Stimulated activated CD8-positive, alpha-beta memory T cell treated with anti-CD3 and anti-CD28 coated beads, Interleukin-7, amount 100 ng/mL, for 24 hours (primary cell): ENCODE results near the gene EHBP1.

Source experiments
- DNase-seq: peaks from one replicate; pipeline ENCODE4 v3.0.0-alpha.2; 2020; ENCODE audit warnings: low read depth

Gene EHBP1

DNA sequence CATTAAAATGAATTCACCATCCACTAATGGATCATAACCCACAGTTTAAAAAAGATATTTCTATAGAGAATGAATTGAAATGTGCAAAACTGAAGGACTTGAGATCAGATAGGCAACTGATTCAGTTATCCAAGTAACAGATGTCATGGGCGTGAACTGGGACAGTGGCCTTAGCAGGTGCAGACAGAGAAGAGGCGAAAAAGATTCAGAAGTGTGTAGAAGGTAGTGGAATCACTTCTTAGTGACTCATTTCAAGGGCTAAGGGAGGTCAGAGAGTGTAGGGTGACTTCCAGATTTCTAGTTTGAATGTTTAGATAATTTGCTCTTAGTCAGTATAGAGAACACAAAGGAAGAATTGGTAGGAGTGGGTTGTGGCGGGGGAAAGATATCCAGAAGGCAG is 79.7 kb downstream of the EHBP1 start:
- DNase-seq, result no peak

DNA sequence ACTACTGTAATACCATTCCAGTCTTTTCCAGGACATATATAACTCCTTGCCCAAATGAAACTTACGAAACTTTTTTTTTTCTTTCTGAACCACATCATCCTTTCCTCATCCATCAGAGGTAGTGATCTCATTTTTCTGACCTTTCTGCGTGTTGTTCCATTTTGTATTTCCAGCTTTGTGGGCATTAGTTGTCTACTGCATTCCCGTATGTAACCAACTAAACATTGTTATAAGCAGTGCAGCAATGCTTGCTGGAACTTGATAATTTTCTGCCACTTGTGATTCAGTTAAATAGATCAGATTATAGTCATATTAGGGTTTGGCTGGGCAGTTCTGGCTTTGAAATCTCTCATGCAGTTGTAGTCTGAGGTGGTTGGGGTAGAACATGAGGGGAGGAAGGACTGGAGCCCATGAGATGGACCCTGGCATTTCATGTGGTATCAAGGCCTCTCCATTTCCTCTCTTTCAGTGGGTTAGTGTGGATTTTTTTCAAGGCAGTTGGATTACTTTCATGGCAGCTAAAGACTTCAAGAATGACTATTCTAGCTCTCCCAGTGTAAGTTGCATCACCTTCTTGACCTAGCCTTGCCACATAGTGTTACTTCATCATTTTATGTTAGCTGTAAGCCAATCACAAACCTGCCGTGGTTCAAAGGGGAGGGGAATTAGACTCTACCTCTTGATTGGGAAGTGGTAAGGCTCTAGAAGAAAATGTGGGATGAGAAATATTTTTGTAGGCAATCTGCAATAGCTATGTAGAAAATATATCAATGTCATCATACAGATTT is 80.5 kb downstream of the EHBP1 start:
- DNase-seq, result no peak

DNA sequence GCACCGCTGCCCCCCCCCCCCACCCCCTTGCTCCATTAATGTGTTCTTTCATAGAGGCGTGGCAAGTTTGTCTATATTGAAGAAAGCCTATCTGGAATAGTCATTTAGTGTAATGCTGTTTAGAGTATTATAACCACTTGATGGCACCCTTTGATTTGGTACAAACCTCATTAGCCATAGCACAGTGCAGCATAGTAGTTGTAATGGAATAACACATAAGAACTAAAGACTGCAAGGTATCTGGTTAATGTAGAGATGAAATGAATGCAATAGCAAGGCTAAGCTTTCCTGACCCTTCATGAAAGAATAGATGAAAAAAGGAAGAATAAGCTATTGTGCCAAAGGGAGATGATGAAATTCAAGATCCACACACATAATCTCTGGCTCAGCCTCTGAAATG is 81.9 kb downstream of the EHBP1 start:
- DNase-seq, result no peak

DNA sequence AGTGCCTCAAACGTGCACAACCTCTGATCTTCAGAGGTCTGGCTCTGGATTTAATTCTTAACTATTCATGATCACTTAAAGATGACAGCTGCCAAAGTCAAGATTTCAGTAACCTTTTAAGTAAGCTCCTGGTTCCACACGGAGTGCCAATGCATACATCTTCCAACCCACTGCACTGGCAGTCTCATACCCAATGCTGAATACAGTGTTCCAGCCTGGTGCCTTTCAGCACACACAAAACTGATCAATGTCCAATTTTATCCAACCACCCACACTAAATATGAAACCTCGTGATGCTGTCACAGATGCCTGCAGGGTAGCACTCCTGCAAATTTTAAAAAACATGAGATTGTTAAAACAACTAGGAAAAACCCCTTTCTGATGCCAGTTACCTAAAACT is 84.0 kb downstream of the EHBP1 start:
- DNase-seq, result no peak

DNA sequence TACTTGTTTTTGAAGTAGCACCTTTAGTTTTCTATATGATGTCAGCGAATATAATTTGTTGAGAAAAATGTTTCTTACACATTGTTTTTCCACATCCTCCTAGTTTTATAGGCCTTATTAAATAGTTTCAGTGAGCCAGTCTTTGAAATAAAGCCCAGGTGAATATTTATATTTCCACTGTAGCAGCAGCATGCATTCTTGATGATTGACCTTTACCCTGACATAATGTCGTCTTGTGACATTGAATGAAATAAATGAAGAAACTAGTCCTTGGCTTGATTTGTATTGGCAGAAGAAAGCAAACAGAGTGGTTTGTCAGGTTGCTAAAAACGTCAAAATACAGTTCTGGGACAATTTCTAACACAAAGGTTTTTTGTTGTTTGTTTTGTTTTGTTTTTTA is 84.4 kb downstream of the EHBP1 start:
- no peak for DNase-seq

DNA sequence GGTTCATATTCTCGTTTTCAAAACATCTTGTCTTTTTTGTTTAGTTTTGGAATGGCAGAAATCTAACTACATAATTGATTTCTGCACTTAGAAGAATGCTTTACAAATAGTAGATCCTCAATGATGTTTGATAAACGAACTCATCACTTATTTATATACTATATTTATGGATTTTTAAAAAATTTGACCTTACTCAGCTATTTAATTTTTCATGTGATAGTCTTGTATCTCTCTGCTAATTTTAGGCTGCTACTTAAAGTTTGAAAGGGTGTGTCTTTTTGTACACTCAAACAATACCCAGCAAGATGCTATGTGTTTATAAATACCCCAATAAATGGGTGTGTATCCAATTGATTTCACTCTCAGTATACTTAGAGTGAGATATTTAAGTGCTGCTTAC is 86.9 kb downstream of the EHBP1 start:
- DNase-seq, result no peak

DNA sequence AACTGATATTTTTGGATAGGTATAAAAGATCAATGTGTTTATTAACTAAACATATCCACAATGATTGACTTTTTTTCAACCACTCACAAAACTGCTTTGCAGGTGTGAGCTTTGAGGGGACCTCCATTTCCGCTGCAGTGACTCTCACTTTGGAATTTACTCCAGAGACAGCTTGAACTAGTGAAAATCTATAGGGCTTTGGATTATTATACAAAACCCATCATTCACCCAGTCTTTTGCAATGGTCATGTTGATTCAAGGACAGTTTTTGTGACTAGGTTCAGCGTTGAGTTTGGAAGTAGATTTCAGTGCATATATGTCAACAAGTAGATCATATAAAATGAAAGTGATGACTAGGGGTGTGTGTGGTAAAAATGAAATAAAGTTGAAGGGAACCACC is 87.7 kb downstream of the EHBP1 start:
- DNase-seq, result no peak

DNA sequence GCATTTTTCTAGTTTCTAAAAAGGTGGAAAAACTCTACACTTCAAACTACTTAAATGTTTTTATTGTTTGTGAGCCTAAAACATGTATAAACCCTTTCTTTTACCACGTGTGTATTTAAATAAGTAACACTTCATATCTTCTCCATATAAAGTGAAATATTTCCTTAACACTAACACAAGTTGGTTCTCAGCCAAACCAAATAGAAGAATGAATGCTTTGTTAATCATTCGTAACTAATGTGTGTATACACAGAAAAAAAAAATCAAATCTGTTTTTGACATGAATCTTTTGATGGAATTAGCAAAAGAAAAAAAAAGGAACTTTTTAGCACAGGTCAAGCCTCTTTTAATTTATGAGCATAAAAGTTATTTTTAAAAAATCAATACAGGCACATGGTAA is 89.3 kb downstream of the EHBP1 start:
- no peak for DNase-seq

DNA sequence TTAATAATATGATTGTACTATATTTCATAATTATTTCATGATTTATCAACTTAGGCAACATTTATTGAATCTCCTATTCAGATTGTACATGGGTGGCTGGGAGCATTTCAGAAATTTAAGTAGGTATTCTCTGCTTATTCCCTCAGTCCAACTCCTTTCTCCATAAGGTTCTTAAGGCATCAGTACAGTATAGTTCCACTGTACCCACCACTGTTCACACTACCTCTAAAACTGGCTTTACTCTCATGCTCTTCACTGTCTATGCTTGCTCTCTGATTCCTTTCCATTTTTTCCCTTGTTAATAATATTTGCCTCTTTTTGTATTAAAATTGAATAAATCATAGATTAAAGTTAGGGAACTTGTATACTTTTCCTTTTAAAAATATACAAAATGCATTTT is 89.8 kb downstream of the EHBP1 start:
- DNase-seq, result no peak

DNA sequence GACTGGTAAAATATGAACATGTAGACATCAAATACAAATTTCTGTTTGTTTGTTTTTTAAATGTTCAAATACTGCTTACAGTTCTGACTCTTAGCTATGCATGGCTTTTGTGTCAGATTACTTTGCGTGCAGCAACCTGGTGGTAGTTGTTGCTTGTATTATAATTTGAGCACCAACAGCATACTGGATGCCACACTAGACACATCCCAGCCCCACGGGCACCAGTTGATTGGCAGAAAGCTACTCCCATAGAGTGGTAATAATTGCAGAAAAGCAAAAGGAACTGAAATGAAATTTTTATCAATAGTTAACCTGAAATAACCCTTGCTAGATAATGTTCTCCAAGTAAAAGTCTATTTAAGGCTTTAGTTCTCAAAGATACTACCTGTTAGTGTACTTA is 91.6 kb downstream of the EHBP1 start:
- no peak for DNase-seq

DNA sequence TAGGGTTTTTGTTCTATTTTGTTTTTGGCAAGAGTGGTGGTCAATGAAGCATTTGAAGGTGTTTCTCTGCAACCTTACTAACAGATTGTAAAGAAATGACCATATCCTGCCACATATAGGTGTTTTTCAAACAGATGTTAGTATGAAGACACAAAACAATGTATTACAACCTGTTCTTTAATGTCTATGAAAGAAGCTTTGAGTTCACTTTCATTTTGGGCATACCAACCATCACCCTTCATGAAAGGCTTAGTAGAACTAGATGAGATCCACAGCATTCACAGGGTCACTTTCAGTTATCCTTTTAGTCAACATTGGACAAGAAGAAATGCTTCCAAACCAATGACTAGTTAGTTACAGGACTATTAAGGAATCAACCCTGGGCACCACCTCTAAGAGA is 95.1 kb downstream of the EHBP1 start:
- no peak for DNase-seq

DNA sequence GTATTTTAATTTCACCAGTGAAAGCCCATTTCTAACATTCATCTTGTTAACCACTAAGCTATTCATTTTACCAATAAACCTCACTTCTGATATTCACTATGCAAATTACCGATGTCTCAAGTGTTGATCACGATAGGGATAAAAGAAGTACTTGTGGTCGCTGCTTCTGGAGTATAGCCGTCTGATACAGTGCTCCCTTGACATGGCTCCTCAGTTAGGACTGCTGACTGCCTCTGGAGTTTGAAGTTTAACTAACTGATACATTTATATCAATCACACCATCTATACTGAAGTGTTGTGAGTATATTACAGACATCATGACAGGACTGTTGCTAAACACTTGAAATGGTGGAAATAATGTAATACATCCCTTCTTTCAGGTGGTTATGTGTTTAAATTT is 95.6 kb downstream of the EHBP1 start:
- DNase-seq, result no peak

DNA sequence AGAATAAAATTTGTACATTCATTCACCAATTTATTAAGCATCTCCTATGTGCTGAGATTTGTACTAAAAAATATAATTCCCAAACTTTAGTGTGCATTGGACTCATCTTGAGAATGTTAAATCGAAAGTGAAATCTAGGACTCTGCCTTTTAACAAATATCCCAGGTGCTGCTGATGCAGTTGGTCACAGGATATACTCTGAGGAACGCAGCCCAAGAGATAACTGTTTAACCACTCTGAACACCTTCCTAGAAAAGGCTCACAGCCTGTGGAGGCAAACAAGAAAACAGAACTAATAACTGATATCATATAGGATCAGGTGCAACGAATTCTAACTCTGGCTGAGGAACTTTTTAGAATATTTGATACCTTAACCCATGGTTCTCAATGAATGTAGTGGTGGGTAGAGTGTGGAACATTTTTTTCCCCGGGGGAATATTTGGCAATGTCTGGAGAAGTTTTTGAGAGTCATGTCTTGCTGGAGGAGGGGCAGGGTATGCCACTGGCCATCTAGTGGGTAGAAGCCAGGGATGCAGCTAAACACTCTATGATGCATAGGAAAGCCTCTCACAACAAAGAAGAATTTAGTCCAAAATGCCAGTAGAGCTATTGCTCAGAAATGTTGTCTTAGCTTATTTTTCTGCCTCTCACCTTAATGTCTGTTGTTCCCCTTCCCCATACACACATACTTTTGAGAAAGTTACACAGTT is 96.5 kb downstream of the EHBP1 start:
- DNase-seq, result no peak

DNA sequence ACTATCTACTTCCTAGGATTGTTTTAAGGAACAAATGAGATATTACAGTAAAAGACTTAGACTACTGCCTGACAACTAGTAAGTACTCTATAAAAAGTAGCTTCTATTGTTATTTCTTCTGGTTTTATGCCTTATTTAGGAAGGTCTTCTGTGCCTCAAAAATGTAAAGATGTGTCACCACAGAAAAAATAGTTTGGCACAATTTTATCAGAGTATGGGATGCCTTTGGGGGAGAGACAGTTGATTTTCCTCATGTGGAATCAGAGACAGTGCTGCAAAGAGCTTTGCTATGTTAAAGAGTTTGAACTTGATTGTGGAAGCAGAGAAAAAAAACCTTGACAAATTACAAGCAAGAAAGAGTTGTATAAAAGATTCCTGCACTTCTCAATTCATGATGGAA is 98.4 kb downstream of the EHBP1 start:
- no peak for DNase-seq

DNA sequence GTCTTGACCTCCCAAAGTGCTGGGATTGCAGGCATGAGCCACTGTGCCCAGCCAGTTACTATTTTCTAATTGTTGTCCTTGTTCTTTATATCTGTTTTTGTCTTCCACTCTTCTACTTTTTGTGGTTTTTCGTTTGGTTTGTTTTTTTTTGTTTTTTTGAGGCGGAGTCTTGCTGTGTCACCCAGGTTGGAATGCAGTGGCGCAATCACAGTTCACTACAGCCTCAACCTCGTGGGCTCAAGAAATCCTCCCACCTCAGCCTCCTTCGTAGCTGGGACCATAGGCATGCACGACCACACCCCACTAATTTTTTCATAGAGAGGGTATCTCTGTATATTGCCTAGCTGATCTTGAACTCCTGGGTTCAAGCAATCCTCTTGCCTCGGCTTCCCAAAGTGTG is 100.7 kb downstream of the EHBP1 start:
- DNase-seq, result no peak

DNA sequence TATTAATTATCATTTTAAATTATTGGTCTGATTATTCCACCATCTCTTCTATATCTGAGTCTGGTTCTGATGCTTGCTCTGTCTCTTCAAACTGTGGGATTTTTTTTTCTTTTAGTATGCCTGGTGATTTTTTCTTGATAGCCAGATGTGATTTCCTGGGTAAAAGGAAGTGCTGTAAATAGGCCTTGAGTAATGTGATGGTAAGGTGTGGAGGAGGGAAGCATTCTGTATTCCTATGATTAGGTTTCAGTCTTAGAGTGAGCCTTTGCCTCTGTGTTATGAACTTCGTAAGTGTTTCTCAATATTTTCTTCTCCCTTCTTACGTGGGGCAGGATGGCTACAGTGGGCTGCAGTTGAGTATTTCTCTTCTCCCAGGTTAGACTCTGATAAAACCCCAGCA is 103.0 kb downstream of the EHBP1 start:
- no peak for DNase-seq

DNA sequence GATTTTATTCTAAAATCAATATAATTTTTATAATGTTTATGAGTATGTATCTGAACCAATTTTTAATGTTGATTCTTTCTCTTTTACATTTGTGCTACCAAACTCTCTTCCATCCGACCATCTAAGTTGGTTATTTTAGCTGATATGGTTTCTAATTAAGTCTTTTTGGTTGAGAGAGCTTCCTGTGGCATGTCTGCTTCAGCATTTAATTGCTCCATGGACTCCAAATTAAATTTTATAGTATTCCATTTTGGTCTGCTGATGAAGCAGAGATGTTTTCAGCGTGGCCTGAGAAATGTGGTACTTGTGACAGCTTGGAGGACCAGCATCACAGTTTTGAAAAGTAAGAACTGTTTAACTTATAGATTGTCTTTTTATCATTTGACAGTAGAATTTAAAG is 105.6 kb downstream of the EHBP1 start:
- no peak for DNase-seq

DNA sequence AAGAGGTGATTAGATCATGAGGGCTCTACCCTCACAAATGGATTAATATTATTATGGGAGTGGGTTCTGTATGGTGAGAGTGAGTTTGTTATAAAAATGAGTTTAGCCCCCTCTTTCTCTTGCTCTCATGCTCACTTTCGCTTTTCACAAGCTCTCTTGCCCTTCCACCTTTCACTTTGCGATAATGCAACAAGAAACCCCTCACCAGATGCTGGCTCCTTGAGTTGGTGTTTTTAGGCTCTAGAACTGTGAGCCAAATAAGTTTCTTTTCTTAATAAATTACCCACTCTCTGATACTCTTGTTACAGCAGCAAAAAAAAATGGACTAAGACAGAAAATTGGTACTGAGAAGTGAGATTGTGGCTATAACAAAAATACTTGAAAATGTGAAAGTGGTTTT is 106.5 kb downstream of the EHBP1 start:
- no peak for DNase-seq

DNA sequence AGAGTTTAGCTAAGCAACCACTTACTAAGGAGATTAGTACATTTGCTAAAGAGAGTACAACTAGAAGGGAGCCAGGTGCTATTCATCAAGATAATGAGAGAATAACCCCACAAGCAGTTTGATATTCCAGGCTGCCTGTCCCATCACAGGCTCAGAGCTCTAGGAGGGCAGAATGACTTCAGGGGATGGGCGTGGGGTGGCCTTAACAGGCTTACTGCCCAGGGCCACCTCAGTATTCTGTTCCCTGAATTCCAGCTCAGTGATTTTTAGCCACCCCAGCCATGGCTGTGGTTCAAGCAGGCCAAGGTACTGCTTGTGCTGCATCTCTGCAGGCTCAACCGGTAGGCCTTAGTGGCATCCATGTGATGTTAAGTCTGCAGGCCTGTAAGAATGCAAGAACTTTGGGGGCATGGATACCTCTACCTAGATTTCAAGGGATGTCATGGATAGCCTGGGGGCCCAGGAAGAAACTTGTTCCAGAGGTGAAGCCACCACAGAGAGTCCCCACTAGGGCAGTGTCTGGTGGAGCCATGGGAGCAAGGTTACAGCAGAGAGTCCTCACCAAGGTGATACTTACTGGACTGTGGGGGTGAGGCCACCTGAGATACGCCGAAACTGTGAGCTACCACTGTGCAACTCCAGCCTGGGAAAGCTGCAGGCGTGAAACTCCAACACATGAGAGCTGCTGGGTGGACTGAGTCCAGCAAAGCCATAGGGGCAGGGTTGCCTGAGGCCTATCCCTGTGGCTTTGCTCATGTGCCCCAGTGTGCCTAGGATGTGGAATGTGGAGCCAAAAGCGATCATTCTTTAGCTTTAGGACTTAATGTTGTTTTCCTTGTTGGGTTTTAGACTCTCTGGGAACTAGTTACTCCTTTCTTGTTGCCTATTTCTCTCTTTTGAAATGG is 107.7 kb downstream of the EHBP1 start:
- DNase-seq, result no peak

DNA sequence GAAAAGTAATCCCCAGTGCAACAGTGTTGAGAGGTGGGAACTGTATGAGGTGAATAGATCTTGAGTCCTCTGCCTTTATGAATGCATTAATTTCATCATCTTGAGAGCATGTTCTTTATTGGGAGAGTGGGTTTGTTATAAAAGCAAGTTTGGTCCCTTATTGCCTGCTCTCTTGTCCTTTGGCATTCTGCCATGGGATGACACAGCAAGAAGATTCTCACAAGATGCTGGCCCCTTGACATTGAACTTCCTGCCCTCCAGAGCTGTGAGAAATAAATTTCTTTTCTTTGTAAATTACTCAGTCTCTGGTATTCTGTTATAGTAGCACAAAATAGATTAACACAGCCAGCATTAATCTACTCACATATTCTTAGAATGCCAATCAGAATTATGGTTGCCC is 108.6 kb downstream of the EHBP1 start:
- DNase-seq, result no peak

DNA sequence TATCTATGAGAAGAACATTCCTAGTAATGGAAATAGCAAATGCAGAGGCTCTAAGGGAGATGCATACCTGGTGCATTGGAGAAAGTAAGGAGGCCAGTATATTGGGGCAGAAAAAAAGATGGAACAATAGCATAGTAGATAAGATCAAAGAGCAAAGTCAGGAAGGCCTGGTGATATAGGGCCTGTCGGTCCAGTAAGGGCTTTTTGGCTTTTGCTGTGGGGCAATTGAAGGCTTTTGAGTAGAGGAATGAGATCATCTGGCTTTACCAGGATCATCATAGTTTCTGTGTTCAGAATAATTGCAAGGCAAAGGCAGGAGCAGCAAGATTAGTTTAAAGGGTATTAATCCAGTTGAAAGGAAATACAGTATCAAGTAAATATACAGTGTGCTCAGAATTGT is 111.8 kb downstream of the EHBP1 start:
- DNase-seq, result no peak

DNA sequence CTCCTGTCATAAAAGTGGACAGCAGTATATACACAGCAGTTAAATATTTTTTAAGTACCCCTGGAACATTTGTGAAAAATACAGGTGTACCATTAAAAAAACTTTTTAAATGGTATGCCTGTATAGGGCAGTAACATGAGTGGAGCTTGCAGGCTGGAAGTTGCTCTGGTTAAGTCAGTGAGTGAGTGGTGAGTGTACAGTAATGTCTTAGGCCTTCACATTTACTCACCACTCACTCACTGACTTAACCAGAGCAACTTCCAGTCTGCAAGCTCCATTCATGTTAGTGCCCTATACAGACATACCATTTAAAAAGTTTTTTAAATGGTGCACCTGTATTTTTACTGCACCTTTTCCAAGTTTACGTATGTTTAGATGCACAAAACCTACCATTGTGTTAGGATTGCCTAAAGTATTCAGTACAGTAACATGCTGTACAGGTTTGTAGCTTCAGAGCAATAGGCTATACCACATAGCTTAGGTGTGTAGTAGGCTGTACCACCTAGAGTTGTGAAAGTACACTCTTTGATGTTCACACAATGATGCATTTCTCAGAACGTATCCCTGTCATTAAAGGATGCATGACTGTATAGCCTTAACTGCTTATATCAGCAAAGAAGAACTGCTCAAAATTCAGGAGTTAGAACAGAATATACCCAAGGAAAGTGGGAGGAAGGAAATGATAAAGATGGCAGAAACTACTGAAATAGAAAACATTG is 112.6 kb downstream of the EHBP1 start:
- no peak for DNase-seq
